HepG2 (cell line): ENCODE results near the gene ETFA. TPM values are rescaled to one million over a fixed set of nuclear protein-coding genes. Genes with fewer than 3 reads are reported as not detected.

Source experiments
- ATF1 ChIP-seq: IDR thresholded peaks from 2 replicates; pipeline ENCODE4 v1.6.1; 2016; ENCODE audit warnings: mild to moderate bottlenecking, control low read depth
- CHD2 ChIP-seq: IDR thresholded peaks from 2 replicates; pipeline ENCODE4 v1.6.1; 2011; ENCODE audit warnings: low read depth, low read length, improper control_type of control experiment
- DMAP1 ChIP-seq: IDR thresholded peaks from 2 replicates; pipeline ENCODE4 v1.6.1; 2016
- EED ChIP-seq: sonication (generic); formaldehyde crosslinking; IDR thresholded peaks from 2 replicates; pipeline ENCODE4 v1.5.0; 2020; ENCODE audit warnings: mild to moderate bottlenecking, missing genetic modification reagents
- ELF4 ChIP-seq: sonication (generic); formaldehyde crosslinking; IDR thresholded peaks from 2 replicates; pipeline ENCODE4 v1.5.0; 2020; ENCODE audit warnings: missing genetic modification reagents, mild to moderate bottlenecking, moderate library complexity, borderline replicate concordance
- ETS1 ChIP-seq: sonication (generic); formaldehyde crosslinking; IDR thresholded peaks from 2 replicates; pipeline ENCODE4 v1.4.0; 2020; ENCODE audit warnings: missing genetic modification reagents
- FOSL2 ChIP-seq: sonication (generic); formaldehyde crosslinking; IDR thresholded peaks from 2 replicates; pipeline ENCODE4 v1.4.0; 2020; ENCODE audit warnings: missing genetic modification reagents
- JUN ChIP-seq: sonication (generic); formaldehyde crosslinking; IDR thresholded peaks from 2 replicates; pipeline ENCODE4 v1.4.0; 2020; ENCODE audit warnings: mild to moderate bottlenecking, missing genetic modification reagents
- KDM1A ChIP-seq: IDR thresholded peaks from 2 replicates; pipeline ENCODE4 v1.6.1; 2016; ENCODE audit warnings: missing compliant biosample characterization
- KLF12 ChIP-seq: sonication (generic); formaldehyde crosslinking; IDR thresholded peaks from 2 replicates; pipeline ENCODE4 v1.4.0; 2020; ENCODE audit warnings: missing genetic modification reagents, borderline replicate concordance
- MIER2 ChIP-seq: IDR thresholded peaks from 2 replicates; pipeline ENCODE4 v1.6.1; 2016; ENCODE audit warnings: missing biosample characterization, missing genetic modification reagents
- NR0B2 ChIP-seq: sonication (generic); formaldehyde crosslinking; IDR thresholded peaks from 2 replicates; pipeline ENCODE4 v1.4.0; 2020; ENCODE audit warnings: mild to moderate bottlenecking, missing genetic modification reagents
- PATZ1 ChIP-seq: sonication (generic); formaldehyde crosslinking; IDR thresholded peaks from 2 replicates; pipeline ENCODE4 v1.4.0; 2020; ENCODE audit warnings: missing genetic modification reagents
- SAP130 ChIP-seq: IDR thresholded peaks from 2 replicates; pipeline ENCODE4 v1.6.1; 2016; ENCODE audit warnings: low read depth
- U2AF1 ChIP-seq: fragments of 200-400 bp; formaldehyde crosslinking; optimal IDR thresholded peaks from 2 replicates; pipeline ENCODE3; 2017; ENCODE audit warnings: mild to moderate bottlenecking, low read depth, low read length
- UBTF ChIP-seq: sonication (generic); formaldehyde crosslinking; IDR thresholded peaks from 2 replicates; pipeline ENCODE4 v1.4.0; 2020; ENCODE audit warnings: mild to moderate bottlenecking, missing genetic modification reagents
- ZBTB14 ChIP-seq: sonication (generic); formaldehyde crosslinking; IDR thresholded peaks from 2 replicates; pipeline ENCODE4 v1.4.0; 2020; ENCODE audit warnings: missing genetic modification reagents
- ZGPAT ChIP-seq: IDR thresholded peaks from 2 replicates; pipeline ENCODE4 v1.6.1; 2016; ENCODE audit warnings: mild to moderate bottlenecking
- ZNF3 ChIP-seq: IDR thresholded peaks from 2 replicates; pipeline ENCODE4 v1.7.0; 2017; ENCODE audit warnings: inconsistent platforms
- ZNF75D ChIP-seq: sonication (generic); formaldehyde crosslinking; IDR thresholded peaks from 2 replicates; pipeline ENCODE4 v1.8.1; 2023; ENCODE audit warnings: missing genetic modification reagents, mild to moderate bottlenecking, borderline replicate concordance
- ZNF878 ChIP-seq: sonication (generic); formaldehyde crosslinking; IDR thresholded peaks from 2 replicates; pipeline ENCODE4 v1.8.1; 2023; ENCODE audit warnings: mild to moderate bottlenecking, missing genetic modification reagents, moderate library complexity
- polyA plus RNA-seq, 8 experiments: library from polyadenylated mRNA; depleted of rRNA in 3 of 8; stranded (reverse) in 7 of 8; unstranded in 1 of 8; fragments of >200 nt; fragmentation: Illumina TruSeq in 4 of 8; extraction: Trizol in 4 of 8; gene quantifications; 2 replicates each; pipeline versions ENCODE4 v1.2.1 to v1.2.3, GENCODE V29; 2011 to 2016; ENCODE audit warnings: low read depth in 4 of 8, missing spikeins in 1 of 8, mixed read lengths in 1 of 8; ENCODE audit not compliant: insufficient read depth in 1 of 8
- total RNA-seq, 5 experiments: library from RNA; depleted of rRNA; stranded (reverse); fragments of >200 nt; fragmentation: Illumina TruSeq; extraction: Trizol; gene quantifications; 2 replicates each; pipeline ENCODE4 v1.2.3, GENCODE V29; 2016; ENCODE audit warnings: low read depth in 1 of 5

Gene ETFA
- total and polyA plus RNA-seq, 2 of the 13 experiments (the other 11 are each of a cell fraction or from before 2014, with no cell fraction given) = 291 to 396 TPM

GRCh38 chr15:76345880-76346668 is 34.8 kb upstream of the ETFA start (continued):
- TF ChIP-seq PATZ1 (CRISPR knock-in tag) = peak; percentile 23; the same call in 1 of the 2 replicates
- TF ChIP-seq KDM1A (CRISPR knock-in tag) = no peak
- no peak for TF ChIP-seq ZNF3 (CRISPR knock-in tag)
- no peak for TF ChIP-seq JUN (CRISPR knock-in tag)
- TF ChIP-seq ZBTB14 = 0 out of 2 replicates have a peak, but pooled peaks have one; percentile 24
- no peak; the same call in 1 of the 2 replicates for TF ChIP-seq KLF12 (CRISPR knock-in tag)
- TF ChIP-seq UBTF = peak; percentile 84
- no peak for TF ChIP-seq EED (CRISPR knock-in tag)
- no peak for TF ChIP-seq ELF4 (CRISPR knock-in tag)
- TF ChIP-seq ZGPAT (CRISPR knock-in tag) = no peak; the same call in 1 of the 2 replicates
- TF ChIP-seq ZNF75D = no peak
- TF ChIP-seq U2AF1 = no peak
- TF ChIP-seq SAP130 (CRISPR knock-in tag) = peak; percentile 79
- TF ChIP-seq FOSL2 (CRISPR knock-in tag) = no peak
- no peak for TF ChIP-seq ZNF878
- no peak for TF ChIP-seq MIER2 (CRISPR knock-in tag)
- TF ChIP-seq CHD2 = no peak
- TF ChIP-seq NR0B2 (CRISPR knock-in tag) = no peak
- peak; percentile 31; the same call in 1 of the 2 replicates for TF ChIP-seq DMAP1 (CRISPR knock-in tag)
- no peak for TF ChIP-seq ETS1 (CRISPR knock-in tag)
- no peak for TF ChIP-seq ATF1 (CRISPR knock-in tag)
